ENCODE measurements around the gene KRT6C. TPM values are rescaled to one million over a fixed set of nuclear protein-coding genes. Genes with fewer than 3 reads are reported as not detected.
A peak's percentile ranks its signal among the peaks of the same experiment; 100 is the strongest.

Gene KRT6C
- total RNA-seq, 4 donors from 2014 or later, result not detected

DNA sequence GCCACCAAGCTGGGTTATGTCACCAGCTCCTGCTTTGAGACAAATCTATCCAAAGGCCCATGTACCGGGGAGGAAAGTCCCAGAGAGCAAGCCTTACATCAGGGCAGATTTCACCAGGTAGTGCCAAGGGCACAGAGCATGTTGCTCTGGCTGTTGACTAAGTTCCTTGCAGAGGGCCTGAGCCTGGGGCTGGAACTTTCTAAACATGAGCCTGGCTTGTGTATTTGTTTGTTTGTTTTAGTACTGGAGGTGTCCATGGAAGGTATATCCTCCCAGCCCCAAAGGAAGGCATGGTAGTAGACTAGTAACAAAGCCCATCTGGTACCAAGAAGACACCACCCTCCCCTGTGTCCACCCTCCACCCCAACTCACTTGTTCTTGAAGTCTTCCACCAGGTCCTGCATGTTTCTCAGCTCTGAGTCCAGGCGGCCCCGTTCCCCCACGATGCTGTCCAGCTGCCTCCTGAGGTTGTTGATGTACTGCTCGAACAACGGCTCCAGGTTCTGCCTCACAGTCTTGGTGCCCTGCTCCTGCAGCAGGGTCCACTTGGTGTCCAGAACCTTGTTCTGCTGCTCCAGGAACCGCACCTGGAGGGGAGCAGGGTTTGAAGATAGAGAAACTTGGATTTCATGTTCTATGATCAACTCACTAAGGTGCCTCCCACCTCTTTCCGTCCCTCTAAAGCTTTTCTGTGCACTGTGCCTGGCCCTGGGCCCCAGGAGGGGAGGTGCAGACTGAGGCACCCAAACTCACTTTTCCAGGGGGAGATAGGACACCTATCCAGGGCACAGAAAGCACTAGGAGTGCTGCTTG is 45.2 kb upstream of the KRT6C start:
- no peak for DNase-seq (ENCODE audit: low spot score)
- no peak for ATAC-seq (ENCODE audit: low FRiP score)
- TF ChIP-seq, protein P1, sequence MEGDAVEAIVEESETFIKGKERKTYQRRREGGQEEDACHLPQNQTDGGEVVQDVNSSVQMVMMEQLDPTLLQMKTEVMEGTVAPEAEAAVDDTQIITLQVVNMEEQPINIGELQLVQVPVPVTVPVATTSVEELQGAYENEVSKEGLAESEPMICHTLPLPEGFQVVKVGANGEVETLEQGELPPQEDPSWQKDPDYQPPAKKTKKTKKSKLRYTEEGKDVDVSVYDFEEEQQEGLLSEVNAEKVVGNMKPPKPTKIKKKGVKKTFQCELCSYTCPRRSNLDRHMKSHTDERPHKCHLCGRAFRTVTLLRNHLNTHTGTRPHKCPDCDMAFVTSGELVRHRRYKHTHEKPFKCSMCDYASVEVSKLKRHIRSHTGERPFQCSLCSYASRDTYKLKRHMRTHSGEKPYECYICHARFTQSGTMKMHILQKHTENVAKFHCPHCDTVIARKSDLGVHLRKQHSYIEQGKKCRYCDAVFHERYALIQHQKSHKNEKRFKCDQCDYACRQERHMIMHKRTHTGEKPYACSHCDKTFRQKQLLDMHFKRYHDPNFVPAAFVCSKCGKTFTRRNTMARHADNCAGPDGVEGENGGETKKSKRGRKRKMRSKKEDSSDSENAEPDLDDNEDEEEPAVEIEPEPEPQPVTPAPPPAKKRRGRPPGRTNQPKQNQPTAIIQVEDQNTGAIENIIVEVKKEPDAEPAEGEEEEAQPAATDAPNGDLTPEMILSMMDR (IDR thresholded peaks at IDR 0.05), result no peak

DNA sequence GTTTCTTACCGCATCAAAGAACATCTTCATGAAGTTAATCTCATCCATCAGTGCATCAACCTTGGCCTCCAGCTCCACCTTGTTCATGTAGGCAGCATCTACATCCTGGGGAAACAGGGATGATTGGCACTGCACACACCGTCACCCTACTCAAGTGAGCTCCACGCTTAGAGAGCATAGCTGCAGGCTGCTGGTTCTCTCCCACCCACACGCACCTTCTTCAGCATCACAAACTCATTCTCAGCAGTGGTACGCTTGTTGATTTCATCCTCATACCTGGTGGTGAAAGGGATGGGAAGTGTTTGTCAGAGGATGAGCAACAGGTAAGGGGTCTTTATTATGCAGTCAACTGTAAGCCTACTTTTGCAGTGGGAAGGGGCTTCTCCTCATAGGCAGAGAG is 44.3 kb upstream of the KRT6C start:
- ATAC-seq (ENCODE audit: low FRiP score), result no peak
- no peak for DNase-seq (ENCODE audit: low spot score)
- TF ChIP-seq, protein P1 (IDR thresholded peaks at IDR 0.05), result no peak

DNA sequence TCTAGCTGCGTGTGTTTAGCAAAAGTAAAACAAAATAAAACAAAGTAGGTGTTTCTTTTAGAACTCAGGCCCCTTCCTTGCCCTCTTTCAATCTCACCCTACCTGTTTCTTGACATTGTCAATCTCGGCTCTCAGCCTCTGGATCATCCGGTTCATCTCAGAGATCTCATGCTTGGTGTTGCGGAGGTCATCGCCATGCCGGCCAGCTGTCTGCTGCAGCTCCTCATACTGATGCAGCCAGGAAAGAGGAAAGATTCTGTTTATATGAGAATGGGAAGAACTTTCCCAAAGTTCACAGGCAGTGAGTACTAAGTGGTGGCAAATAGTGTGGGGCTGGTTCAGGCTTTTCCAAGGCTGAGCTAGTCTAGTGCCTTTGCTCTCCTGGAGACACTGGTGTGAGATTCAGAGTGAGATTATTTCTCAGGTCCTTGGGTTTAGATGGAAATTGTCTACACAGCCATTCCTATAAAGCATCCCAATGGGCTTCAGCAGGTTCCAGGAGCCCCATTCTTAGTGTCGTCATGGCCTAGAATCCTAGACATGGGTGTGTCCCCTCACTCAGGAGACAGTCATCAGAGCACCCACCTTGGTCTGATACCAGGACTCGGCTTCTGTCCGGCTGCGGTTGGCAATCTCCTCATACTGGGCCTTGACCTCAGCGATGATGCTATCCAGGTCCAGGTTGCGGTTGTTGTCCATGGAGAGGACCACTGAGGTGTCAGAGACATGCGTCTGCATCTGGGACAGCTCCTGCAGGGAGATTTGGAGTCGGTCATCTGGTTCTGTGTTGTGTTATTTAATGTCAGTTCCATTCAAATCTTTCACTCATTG is 43.6 kb upstream of the KRT6C start:
- DNase-seq (ENCODE audit: low spot score), result no peak
- ATAC-seq (ENCODE audit: low FRiP score), result no peak
- TF ChIP-seq, protein P1 (IDR thresholded peaks at IDR 0.05), result no peak

DNA sequence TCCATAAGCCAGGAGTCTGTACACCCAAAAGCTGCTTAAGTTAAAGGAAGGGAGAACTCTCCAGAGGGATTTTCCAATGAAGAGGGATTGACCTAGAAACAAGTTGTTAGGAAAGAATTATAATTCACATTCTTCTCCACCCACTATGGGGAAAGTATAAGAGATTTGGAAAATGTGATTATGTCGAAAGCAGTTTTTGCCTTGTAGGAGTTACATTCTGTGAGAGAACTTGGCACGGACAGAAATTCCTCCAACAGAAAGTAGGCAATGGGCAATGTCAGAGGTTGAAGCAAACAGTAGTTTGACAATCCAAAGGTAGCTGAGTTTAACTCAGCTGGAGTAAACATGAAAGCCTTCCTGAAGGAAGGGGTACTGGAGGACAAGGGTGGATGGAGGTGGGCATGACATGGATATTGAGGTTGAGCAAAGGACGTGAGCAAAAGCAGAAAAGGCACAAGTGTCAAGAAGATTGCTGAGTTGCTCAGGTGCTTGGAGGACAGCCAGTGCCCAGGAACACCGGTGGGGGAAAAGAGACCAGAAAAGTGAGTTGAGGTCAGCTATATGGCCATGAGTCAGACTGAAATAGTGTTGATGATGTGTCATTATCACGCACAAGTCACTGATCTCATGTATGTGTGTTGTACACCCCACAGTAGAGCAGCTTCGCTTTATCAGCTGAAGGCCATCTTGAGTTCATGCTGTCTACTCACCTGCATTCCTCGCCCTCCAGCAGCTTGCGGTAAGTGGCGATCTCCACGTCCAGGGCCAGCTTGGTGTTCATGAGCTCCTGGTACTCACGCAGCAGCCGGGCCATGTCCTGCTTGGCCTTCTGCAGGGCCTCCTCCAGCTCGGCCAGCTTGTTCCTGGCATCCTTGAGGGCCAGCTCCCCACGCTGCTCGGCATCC is 42.6 kb upstream of the KRT6C start:
- ATAC-seq (ENCODE audit: low FRiP score) (peak; percentile 80), DNase-seq (ENCODE audit: low spot score) (no peak)
- TF ChIP-seq, protein P1 (IDR thresholded peaks at IDR 0.05), result no peak

DNA sequence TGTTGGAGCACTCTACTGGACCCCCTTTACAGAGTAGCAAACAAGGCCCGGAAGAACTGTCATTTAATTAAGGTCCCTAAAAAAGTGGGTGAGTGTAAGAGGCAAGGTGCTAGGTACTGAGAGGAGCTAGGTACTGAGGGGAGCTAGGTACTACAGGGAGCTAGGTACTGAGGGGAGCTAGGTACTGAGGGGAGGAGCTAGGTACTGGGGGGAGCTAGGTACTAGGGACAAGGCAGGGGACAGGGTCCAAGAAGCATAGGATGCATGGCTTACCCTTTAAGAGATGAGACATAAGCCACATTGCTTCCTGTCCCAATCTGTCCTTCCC is 41.7 kb upstream of the KRT6C start:
- TF ChIP-seq, protein P1 (IDR thresholded peaks at IDR 0.05), result no peak
- DNase-seq (ENCODE audit: low spot score), result no peak
- ATAC-seq (ENCODE audit: low FRiP score), result no peak

DNA sequence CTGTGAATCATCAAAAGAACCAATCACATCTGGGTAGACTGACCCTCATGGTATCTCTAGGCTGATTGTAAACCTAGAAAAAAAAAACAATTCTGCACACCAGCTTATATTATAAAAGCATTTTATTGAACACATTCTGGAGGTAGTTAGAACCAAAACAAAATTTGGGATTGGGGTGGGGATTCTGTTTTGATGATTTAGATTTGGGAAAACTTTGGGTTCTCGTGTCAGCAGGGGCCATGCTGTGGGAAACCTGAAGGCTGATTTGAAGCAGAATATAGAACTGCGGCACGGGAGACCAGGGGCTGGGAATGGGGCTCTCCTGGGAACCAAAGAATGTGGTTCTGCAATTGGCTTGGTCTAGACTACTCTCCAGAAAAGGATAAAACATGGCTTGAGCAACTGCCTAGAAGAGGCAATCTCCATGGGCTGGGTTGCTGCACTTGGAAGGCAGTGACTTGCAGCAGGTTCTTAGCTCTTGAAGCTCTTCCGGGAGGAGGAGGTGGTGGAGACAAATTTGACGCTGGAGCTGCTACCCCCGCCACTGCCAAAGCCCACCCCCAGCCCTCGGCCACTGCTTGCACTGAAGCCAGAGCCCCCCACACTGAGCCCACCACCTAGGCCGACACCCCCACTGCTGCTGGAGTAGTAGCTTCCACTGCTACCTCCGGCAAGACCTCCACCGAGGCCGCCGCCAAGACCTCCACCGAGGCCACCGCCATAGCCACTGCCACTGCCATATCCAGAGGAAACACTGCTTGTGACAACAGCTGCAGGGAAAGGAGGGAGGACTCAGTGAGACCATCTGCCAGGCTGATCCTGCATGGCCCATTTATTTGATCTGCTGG is 41.1 kb upstream of the KRT6C start:
- ATAC-seq (ENCODE audit: low FRiP score) (no peak), DNase-seq (ENCODE audit: low spot score) (no peak)
- TF ChIP-seq, protein P1 (IDR thresholded peaks at IDR 0.05), result no peak
